H9 (cell line): ENCODE data around the gene UBE2Q2. TPM values are rescaled to one million over a fixed set of nuclear protein-coding genes. Genes with fewer than 3 reads are reported as not detected.

Source experiments
- DNase-seq: peaks from one replicate; pipeline ENCODE4 v3.0.0-alpha.2; 2017
- H2AFZ ChIP-seq: one replicate; pipeline ENCODE4 v1.6.1; 2013; ENCODE audit warnings: mild to moderate bottlenecking, low read length, control low read depth, moderate library complexity
- H2AK5ac ChIP-seq: 2 replicates; pipeline ENCODE4 v1.6.1; 2013; ENCODE audit warnings: low read length, control low read depth, mixed read lengths; ENCODE audit not compliant: insufficient read length
- H2BK120ac ChIP-seq: one replicate; pipeline ENCODE4 v1.6.1; 2013; ENCODE audit warnings: low read depth, mild to moderate bottlenecking, low read length, control low read depth, inconsistent platforms; ENCODE audit not compliant: poor library complexity, severe bottlenecking
- H2BK12ac ChIP-seq: 2 replicates; pipeline ENCODE4 v1.6.1; 2013; ENCODE audit warnings: low read length, control low read depth, mixed read lengths, low read depth; ENCODE audit not compliant: insufficient read length
- H2BK15ac ChIP-seq: 2 replicates; pipeline ENCODE4 v1.6.1; 2013; ENCODE audit warnings: low read depth, low read length, control low read depth
- H2BK20ac ChIP-seq: one replicate; pipeline ENCODE4 v1.6.1; 2013; ENCODE audit warnings: low read depth, mild to moderate bottlenecking, low read length, control low read depth, inconsistent platforms; ENCODE audit not compliant: poor library complexity, severe bottlenecking
- H2BK5ac ChIP-seq: 2 replicates; pipeline ENCODE4 v1.6.1; 2013; ENCODE audit warnings: low read length, control low read depth, mixed read lengths; ENCODE audit not compliant: insufficient read length
- H3K14ac ChIP-seq: 2 replicates; pipeline ENCODE4 v1.6.1; 2013; ENCODE audit warnings: low read length, control low read depth; ENCODE audit not compliant: insufficient read depth
- H3K18ac ChIP-seq: 2 replicates; pipeline ENCODE4 v1.6.1; 2013; ENCODE audit warnings: low read depth, mild to moderate bottlenecking, mixed read lengths, low read length, control low read depth; ENCODE audit not compliant: insufficient read length
- H3K23ac ChIP-seq: 2 replicates; pipeline ENCODE4 v1.6.1; 2013; ENCODE audit warnings: low read length, control low read depth, mixed read lengths, low read depth; ENCODE audit not compliant: insufficient read length
- H3K23me2 ChIP-seq: 2 replicates; pipeline ENCODE4 v1.6.1; 2013; ENCODE audit warnings: low read depth, mild to moderate bottlenecking, mixed read lengths, low read length, control low read depth; ENCODE audit not compliant: insufficient read length, poor library complexity, severe bottlenecking
- H3K27ac ChIP-seq: 2 replicates; pipeline ENCODE4 v1.5.1; 2013; ENCODE audit warnings: low read length, control low read depth, mixed read lengths, low read depth; ENCODE audit not compliant: insufficient read length
- H3K27me3 ChIP-seq: 2 replicates; pipeline ENCODE4 v1.6.1; 2013; ENCODE audit warnings: low read length, control low read depth, inconsistent platforms; ENCODE audit not compliant: insufficient read depth
- H3K4ac ChIP-seq: 2 replicates; pipeline ENCODE4 v1.6.1; 2013; ENCODE audit warnings: low read depth, mild to moderate bottlenecking, control low read depth, inconsistent platforms, low read length, moderate library complexity
- H3K4me1 ChIP-seq: 2 replicates; pipeline ENCODE4 v1.6.1; 2013; ENCODE audit warnings: low read length, control low read depth, inconsistent platforms; ENCODE audit not compliant: insufficient read depth
- H3K4me2 ChIP-seq: 2 replicates; pipeline ENCODE4 v1.6.1; 2013; ENCODE audit warnings: low read length, control low read depth, mixed read lengths; ENCODE audit not compliant: insufficient read length, insufficient read depth
- H3K56ac ChIP-seq: 2 replicates; pipeline ENCODE4 v1.6.1; 2013; ENCODE audit warnings: low read depth, mild to moderate bottlenecking, mixed read lengths, low read length, control low read depth; ENCODE audit not compliant: insufficient read length
- H3K79me1 ChIP-seq: 2 replicates; pipeline ENCODE4 v1.6.1; 2013; ENCODE audit warnings: low read depth, mild to moderate bottlenecking, moderate library complexity, low read length, control low read depth, inconsistent platforms; ENCODE audit not compliant: insufficient read depth, poor library complexity, severe bottlenecking
- H3K79me2 ChIP-seq: 2 replicates; pipeline ENCODE4 v1.6.1; 2013; ENCODE audit warnings: low read length, control low read depth, inconsistent platforms; ENCODE audit not compliant: insufficient read depth
- H3K9ac ChIP-seq: 2 replicates; pipeline ENCODE4 v1.6.1; 2013; ENCODE audit warnings: low read length, control low read depth, mixed read lengths; ENCODE audit not compliant: insufficient read length; ENCODE audit errors: extremely low read depth
- H3K9me3 ChIP-seq: one replicate; pipeline ENCODE4 v1.6.1; 2013; ENCODE audit warnings: low read depth, low read length, inconsistent platforms; ENCODE audit not compliant: control insufficient read depth
- H3T11ph ChIP-seq: one replicate; pipeline ENCODE4 v1.6.1; 2013; ENCODE audit warnings: mild to moderate bottlenecking, low read length, control low read depth, inconsistent platforms
- H4K20me1 ChIP-seq: one replicate; pipeline ENCODE4 v1.6.1; 2013; ENCODE audit not compliant: control insufficient read depth, insufficient read length, insufficient read depth
- H4K5ac ChIP-seq: 2 replicates; pipeline ENCODE4 v1.6.1; 2013; ENCODE audit warnings: low read depth, mild to moderate bottlenecking, mixed read lengths, low read length, control low read depth; ENCODE audit not compliant: insufficient read length
- H4K8ac ChIP-seq: replicated peaks from 2 replicates; pipeline ENCODE4 v1.6.1; 2013; ENCODE audit warnings: low read length, control low read depth, mixed read lengths, low read depth; ENCODE audit not compliant: insufficient read length
- H4K91ac ChIP-seq: 2 replicates; pipeline ENCODE4 v1.6.1; 2013; ENCODE audit warnings: low read depth, mild to moderate bottlenecking, moderate library complexity, mixed read lengths, low read length, control low read depth; ENCODE audit not compliant: insufficient read length
- H3K27ac Mint-ChIP-seq, 3 experiments: 2 replicates in 2 of 3; 3 replicates in 1 of 3; pipeline ENCODE4 v1.8.0; 2020 to 2021; ENCODE audit warnings: mixed read lengths in 3 of 3, mild to moderate bottlenecking in 1 of 3, moderate library complexity in 1 of 3
- H3K27me3 Mint-ChIP-seq: 2 replicates; pipeline ENCODE4 v1.8.0; 2021; ENCODE audit warnings: low read depth, mild to moderate bottlenecking, moderate library complexity, mixed read lengths
- H3K36me3 Mint-ChIP-seq, 3 experiments: 2 replicates in 2 of 3; 3 replicates in 1 of 3; pipeline ENCODE4 v1.8.0; 2020 to 2021; ENCODE audit warnings: low read depth in 3 of 3, mixed read lengths in 3 of 3; ENCODE audit not compliant: insufficient read depth in 1 of 3
- H3K4me1 Mint-ChIP-seq, 2 experiments: 2 replicates each; pipeline ENCODE4 v1.8.0; 2020; ENCODE audit warnings: mixed read lengths in 2 of 2
- H3K4me3 Mint-ChIP-seq, 2 experiments: 2 replicates in 1 of 2; 3 replicates in 1 of 2; pipeline ENCODE4 v1.8.0; 2020 to 2021; ENCODE audit warnings: mild to moderate bottlenecking in 2 of 2, mixed read lengths in 2 of 2, moderate library complexity in 1 of 2
- H3K9me3 Mint-ChIP-seq, 2 experiments: 2 replicates in 1 of 2; 3 replicates in 1 of 2; pipeline ENCODE4 v1.8.0; 2020; ENCODE audit warnings: mild to moderate bottlenecking in 2 of 2, mixed read lengths in 2 of 2, moderate library complexity in 1 of 2
- CTCF ChIP-seq: fragments of 200-600 bp; sonication (generic); conservative IDR thresholded peaks from 3 replicates; pipeline ENCODE4 v1.8.0; 2021; ENCODE audit warnings: antibody characterized with exemption, mild to moderate bottlenecking
- WGBS: extraction: QIAGEN DNeasy Blood & Tissue Kit; methylation state at CpG from one replicate; pipeline ENCODE4 v1.1.7; 2013; ENCODE audit warnings: missing lambda C conversion rate, low lambda C conversion rate, mixed read lengths; ENCODE audit not compliant: insufficient read length; ENCODE audit errors: extremely low coverage; 5-methylcytosine and 5-hydroxymethylcytosine counted together
- total RNA-seq: library from RNA; stranded (reverse); gene quantifications from 2 replicates; pipeline ENCODE4 v1.2.1, GENCODE V29; 2021

Gene UBE2Q2
- total RNA-seq, 1 experiment from 2014 or later = 29.6 TPM

- Histone ChIP-seq H3K27ac (no peak overlapping the region), H4K91ac (no peak overlapping the region), H3K56ac (no peak overlapping the region), H3K23ac (no peak overlapping the region), H2BK12ac (no peak overlapping the region), H3K79me2 (no peaks in the 10 kb centered on the region), H2BK5ac (no peak overlapping the region), H3K23me2 (no peaks in the 10 kb centered on the region), H4K5ac (no peak overlapping the region), H3K4ac (no peak overlapping the region), H3K4me1 (no peaks in the 10 kb centered on the region), H3K9me3 (no peaks in the 10 kb centered on the region), H3K79me1 (no peaks in the 10 kb centered on the region), H2BK15ac (no peak overlapping the region), H2BK120ac (no peak overlapping the region), H4K8ac (no peak overlapping the region), H2AFZ (no peak overlapping the region), H3K4me2 (no peak overlapping the region), H3K27me3 (no peaks in the 10 kb centered on the region), H3K9ac (no peak overlapping the region), H3T11ph (no peak overlapping the region), H3K14ac (no peak overlapping the region), H3K18ac (no peak overlapping the region), H2BK20ac (no peak overlapping the region), H2AK5ac (no peak overlapping the region), H4K20me1 (no peaks in the 10 kb centered on the region)
- Mint-ChIP-seq H3K27ac (peak overlapping the region in 1 of 3 experiments; percentile 56; a peak in 1 of 7 replicates), H3K27me3 (no peaks in the 10 kb centered on the region), H3K4me3 (no peak overlapping the region), H3K9me3 (no peaks in the 10 kb centered on the region), H3K36me3 (peaks cover 8 to 57% (median 31%) of the 10 kb centered on the region in 3 experiments; a peak in 6 of 7 replicates), H3K4me1 (peaks cover 0 to 5% of the 10 kb centered on the region in 2 experiments; a peak in 2 of 4 replicates)
- TF ChIP-seq CTCF = no peak
- DNase-seq = no peak
- no CpG with 5 or more reads among the region's 1 CpG for WGBS
Measured at GRCh38 chr15:75887178-75887577, 43.9 kb downstream of the UBE2Q2 start.
